ENCODE data around the gene FUOM.

GRCh38 chr10:133353988-133354605, 3.7 kb downstream of the FUOM start:
- TF ChIP-seq CTCF (IDR thresholded peaks at IDR 0.05) = no peak
- TF ChIP-seq POLR2A (IDR thresholded peaks at IDR 0.05) = no peak
- TF ChIP-seq POLR2AphosphoS5 (IDR thresholded peaks at IDR 0.05; ENCODE audit: insufficient read depth in 1 of 2, low read depth in 1 of 2) = no peak
